GM12891 (cell line): ENCODE data around the gene SHC4. TPM values are rescaled to one million over a fixed set of nuclear protein-coding genes. Genes with fewer than 3 reads are reported as not detected.

ENCODE experiments used
- DNase-seq: peaks from one replicate; pipeline ENCODE4 v3.0.0; 2011; ENCODE audit warnings: low spot score; ENCODE audit not compliant: insufficient read length
- FAIRE-seq: peaks from 2 replicates; lab custom pipeline; 2011; peaks lifted over from hg19 to GRCh38; lab: Jason Lieb, UNC
- PAX5 ChIP-seq: IDR thresholded peaks from 2 replicates; pipeline ENCODE4 v1.6.1; 2011; ENCODE audit warnings: low read length, moderate library complexity, mild to moderate bottlenecking; ENCODE audit not compliant: insufficient read depth, severe bottlenecking
- POLR2A ChIP-seq: IDR thresholded peaks from 2 replicates; pipeline ENCODE4 v1.6.1; 2011; ENCODE audit warnings: low read depth, low read length, control low read depth
- POLR2AphosphoS5 ChIP-seq: IDR thresholded peaks from 2 replicates; pipeline ENCODE4 v1.6.1; 2011; ENCODE audit warnings: low read depth, low read length, control low read depth
- POU2F2 ChIP-seq: IDR thresholded peaks from 2 replicates; pipeline ENCODE4 v1.6.1; 2011; ENCODE audit warnings: low read depth, mild to moderate bottlenecking, control low read depth, low read length, moderate library complexity
- SPI1 ChIP-seq: IDR thresholded peaks from 2 replicates; pipeline ENCODE4 v1.6.1; 2011; ENCODE audit warnings: low read depth, low read length, control low read depth
- TAF1 ChIP-seq: IDR thresholded peaks from 2 replicates; pipeline ENCODE4 v1.6.1; 2011; ENCODE audit warnings: low read depth, low read length, control low read depth
- polyA plus RNA-seq: library from polyadenylated mRNA; unstranded; fragments of >200 nt; gene quantifications from one replicate; pipeline ENCODE4 v1.2.1, GENCODE V29; 2012; ENCODE audit warnings: low read depth, missing spikeins, inconsistent platforms; ENCODE audit not compliant: missing spikeins

The SHC4 gene, protein sequence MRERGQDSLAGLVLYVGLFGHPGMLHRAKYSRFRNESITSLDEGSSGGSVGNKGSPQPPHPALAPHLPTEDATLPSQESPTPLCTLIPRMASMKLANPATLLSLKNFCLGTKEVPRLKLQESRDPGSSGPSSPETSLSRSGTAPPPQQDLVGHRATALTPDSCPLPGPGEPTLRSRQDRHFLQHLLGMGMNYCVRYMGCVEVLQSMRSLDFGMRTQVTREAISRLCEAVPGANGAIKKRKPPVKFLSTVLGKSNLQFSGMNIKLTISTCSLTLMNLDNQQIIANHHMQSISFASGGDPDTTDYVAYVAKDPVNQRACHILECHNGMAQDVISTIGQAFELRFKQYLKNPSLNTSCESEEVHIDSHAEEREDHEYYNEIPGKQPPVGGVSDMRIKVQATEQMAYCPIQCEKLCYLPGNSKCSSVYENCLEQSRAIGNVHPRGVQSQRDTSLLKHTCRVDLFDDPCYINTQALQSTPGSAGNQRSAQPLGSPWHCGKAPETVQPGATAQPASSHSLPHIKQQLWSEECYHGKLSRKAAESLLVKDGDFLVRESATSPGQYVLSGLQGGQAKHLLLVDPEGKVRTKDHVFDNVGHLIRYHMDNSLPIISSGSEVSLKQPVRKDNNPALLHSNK
- polyA plus RNA-seq = 0.28 TPM

DNA sequence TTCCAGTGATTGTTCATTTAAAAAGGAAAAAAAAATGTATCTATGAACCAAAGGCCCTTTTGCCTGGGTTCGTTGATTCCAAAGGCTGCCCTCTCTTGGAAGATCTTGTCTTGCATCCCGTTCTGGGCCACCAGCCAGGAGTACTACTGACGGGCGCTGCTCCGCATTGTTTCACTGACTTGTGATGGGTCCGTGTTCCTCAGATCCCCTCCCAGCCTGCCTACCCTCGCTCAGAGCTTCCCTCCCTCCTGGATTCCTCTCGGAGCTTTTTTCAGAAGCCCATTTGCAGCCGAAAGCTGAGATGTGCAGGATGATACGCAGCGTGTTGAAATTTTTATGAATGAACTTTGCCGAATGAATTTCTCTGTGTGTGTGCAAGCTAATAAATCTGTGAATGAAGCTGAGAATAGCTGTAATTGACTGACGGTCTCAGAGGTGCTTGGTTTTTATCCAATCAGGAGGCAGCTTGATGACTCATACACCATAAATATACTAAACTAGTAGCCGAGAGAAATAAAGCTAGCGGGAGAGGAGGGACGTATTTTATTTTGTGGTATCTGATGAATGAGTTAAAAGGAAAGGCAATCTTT lies at the start of gene SHC4:
SHC4 (minus strand) TSS at position 396 of the 590 bp plus-strand sequence. CDS start 904 bp downstream, outside the sequence.
- DNase-seq = peak; percentile 27
- peak; percentile 63 for FAIRE-seq
- TF ChIP-seq TAF1 (no peak), PAX5 (no peak), POU2F2 (no peak), POLR2A (no peak)

DNA sequence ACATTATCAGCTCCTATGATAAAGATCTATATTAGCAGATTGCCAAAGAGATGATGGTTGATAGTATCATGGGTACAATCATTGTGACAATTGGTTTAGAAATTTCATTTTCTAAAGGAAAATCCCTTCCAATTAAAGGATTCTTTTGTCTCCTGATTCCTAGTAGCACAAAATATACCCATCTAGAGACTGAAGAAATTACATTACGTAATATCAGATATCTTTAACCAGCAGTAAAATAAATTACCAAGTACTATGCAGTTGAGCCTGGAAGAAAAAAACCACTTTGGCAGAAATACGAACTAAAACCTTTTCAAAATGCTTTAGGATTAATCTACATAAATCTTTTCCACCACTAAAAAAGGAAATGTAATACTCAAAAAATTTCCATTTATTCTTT lies 35.6 kb upstream of the SHC4 start:
- DNase-seq = no peak
- FAIRE-seq = no peak
- TF ChIP-seq POU2F2 (no peak), TAF1 (no peak), POLR2A (no peak), POLR2AphosphoS5 (no peak), SPI1 (no peak), PAX5 (no peak)

DNA sequence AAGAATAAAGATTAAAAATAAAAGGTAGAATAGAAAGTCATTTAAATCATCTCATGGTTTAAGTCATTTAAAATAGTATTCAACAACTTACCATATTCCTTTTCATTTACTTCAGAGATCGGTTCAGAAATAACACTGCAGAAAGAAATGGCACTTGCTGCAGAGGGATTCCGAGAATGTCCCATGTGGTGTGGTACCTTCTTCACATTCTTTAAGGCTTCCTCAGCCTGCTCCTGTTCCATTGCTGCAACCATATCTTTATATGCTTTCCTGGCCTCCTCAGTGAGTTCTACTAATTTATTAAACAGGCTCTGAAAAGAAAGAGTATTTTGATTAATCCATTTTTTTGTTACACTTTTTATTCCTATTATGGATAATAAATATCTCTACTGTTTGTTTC lies 32.6 kb upstream of the SHC4 start:
- FAIRE-seq (no peak), DNase-seq (no peak)
- TF ChIP-seq SPI1 (no peak), POU2F2 (no peak)

DNA sequence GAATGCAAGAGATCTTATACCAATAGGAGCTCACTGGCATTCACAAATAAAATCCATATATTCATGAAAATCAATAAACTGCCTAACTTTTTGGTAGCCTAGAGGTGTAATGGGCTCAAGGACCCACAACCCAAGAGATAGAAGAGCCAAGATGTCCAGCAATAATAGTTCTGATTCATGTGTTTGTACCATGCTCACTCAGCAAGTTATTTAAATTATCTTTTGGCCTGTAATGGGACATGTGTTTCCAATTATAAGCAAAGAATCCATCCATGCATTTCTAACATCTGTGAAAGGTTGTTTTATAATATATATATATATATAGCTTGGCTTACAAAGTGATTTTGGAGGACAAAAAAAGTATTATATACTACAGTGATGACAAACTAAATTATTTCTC lies 29.7 kb upstream of the SHC4 start:
- no peak for TF ChIP-seq TAF1
- TF ChIP-seq SPI1 = no peak
- TF ChIP-seq POLR2A = no peak
- TF ChIP-seq POU2F2 = no peak
- TF ChIP-seq PAX5 = no peak
- TF ChIP-seq POLR2AphosphoS5 = no peak
- no peak for DNase-seq
- FAIRE-seq = no peak

DNA sequence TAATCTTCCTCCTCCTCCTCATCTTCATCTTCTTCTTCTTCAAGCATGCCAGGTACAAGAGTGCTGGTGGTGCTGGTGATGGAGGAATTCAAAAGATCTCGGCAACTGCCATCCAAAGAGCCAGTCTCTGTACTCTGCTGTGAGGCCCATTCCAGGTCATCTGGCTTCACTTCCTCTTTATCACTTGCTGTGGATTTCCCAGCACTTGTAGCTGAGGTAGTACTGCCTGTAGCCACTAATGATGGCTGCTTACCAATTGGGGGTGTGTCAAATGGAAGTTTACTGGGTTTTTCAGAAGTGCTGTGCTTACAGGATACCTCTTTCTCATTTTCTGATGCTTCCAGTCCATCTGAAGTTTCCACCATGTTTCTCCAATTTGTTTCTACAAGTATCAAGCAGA lies 28.8 kb upstream of the SHC4 start:
- TF ChIP-seq PAX5 (no peak), SPI1 (peak; percentile 98)
- FAIRE-seq (no peak), DNase-seq (no peak)

DNA sequence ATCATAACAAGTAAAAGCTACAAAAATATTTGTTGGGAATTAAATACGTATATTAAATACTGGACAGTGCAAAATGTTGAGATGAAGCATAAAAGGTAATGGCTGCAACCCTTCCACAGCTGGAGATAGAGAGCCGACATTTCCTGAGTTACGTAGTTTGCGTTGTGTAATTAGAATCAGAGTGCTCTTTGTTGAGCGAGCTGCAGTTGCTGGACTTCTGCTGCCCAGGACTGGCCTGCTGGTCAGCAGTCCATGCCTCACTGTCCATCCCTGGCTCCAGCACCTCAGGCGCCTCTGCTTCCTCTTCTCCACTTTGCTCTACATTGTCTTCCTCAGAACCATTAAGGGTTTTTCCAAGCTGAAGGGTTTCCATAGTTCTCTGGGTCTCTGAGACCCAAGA lies 28.4 kb upstream of the SHC4 start:
- FAIRE-seq = no peak
- no peak for DNase-seq
- TF ChIP-seq POLR2AphosphoS5 (no peak), PAX5 (no peak), POLR2A (no peak), POU2F2 (no peak), SPI1 (no peak), TAF1 (no peak)

DNA sequence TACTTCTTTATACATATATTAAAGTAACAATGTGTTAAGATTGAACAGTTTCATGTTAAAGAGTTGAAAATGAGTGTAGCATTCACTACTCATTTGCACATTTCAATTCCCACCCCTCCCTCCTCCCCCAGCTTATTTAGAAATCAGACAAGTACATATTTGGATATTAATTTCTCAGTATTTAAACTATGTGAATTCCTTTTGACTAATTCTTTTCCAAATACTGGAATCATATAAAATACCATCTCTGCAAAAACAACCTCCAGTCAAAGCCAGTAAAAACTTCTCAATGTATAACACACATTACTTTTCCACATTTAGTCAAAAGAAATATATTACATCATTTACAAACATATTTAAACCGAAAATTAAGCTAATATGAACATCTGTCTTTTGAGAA lies 25.5 kb upstream of the SHC4 start:
- DNase-seq (no peak), FAIRE-seq (no peak)
- TF ChIP-seq POLR2AphosphoS5 (no peak), POLR2A (no peak), TAF1 (no peak), POU2F2 (no peak), SPI1 (no peak), PAX5 (no peak)

DNA sequence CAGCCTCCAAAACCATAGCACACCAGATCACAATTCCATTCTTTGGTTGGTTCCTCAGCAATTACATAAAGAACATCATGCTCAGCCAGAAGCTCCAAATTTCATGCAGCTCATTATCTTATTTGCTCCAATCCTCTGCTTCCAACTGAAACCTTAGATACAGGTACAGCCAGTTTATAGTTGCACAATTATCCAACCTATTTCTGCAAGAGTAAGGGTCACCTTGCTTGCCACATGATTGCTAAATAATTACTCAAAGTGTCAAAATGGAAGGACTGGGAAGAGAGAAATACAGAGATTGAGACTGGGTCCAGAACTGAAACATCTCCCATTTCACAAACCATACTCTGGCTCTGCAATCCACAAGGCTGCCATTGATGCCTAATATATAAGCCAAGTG lies 23.4 kb upstream of the SHC4 start:
- FAIRE-seq (no peak), DNase-seq (no peak)
- TF ChIP-seq POU2F2 (no peak), SPI1 (no peak), POLR2A (no peak), PAX5 (no peak), TAF1 (no peak), POLR2AphosphoS5 (no peak)

DNA sequence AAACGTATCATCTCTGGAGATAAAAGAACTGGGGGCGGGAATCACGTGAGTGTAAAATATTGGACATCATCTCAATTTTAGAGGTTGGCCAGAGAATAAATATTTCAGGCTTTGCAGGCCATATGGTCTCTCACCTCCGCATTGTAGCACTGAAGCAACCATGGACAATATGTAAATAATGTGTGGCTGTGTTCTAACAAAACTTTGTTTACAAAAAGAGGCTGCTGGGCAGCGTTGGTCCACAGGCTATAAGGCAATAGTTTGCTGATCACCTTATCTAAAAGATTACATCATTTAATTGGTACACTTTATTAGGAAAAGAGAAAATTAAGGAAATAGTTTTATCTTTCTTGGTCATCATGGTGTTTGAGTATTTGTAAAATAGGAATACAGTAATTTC lies 22.5 kb upstream of the SHC4 start:
- DNase-seq (no peak), FAIRE-seq (no peak)
- TF ChIP-seq POU2F2 (no peak), SPI1 (no peak), POLR2A (no peak), PAX5 (no peak)
